ENCODE results near the gene PANK4.

DNA sequence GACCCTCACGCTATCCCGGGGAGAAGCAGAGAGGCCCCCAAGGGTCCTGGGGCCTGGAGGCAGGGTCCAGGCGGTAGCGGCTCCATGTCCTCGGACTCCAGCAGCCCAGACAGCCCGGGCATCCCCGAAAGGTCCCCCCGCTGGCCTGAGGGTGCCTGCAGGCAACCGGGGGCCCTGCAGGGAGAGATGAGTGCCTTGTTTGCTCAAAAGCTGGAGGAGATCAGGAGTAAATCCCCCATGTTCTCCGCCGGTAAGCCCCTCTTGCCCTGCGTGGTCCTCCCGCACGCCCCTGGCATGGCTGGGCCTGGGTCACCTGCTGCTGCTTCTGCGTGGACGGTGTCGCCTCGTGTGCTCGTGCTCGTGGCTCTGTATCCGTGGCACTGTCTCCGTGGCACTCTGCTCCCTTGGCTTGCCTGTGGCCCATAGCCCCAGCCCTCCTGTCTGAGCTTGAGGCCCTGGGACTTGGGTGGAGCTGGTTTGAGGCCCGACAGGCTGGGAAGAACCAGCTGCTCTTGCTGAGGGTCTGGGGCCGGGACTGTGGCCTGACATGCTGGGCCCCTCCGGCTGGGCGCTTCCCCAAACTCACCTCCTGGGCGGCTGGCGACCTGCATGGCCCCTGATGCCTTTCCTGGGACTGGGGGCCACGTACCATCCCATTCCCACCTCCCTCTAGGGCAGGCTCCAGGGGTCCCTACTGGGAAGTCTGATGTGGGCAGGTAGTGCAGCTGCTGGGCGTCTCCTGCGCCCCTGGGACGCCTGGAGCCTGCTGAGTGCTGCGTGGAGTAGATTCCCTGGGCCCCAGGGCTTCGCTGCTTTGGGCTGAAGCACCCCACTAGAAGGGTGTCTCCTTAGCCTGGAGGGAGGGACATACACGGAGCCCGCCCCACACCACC, 23.5 kb downstream of the PANK4 start:
- TF ChIP-seq, protein P1, sequence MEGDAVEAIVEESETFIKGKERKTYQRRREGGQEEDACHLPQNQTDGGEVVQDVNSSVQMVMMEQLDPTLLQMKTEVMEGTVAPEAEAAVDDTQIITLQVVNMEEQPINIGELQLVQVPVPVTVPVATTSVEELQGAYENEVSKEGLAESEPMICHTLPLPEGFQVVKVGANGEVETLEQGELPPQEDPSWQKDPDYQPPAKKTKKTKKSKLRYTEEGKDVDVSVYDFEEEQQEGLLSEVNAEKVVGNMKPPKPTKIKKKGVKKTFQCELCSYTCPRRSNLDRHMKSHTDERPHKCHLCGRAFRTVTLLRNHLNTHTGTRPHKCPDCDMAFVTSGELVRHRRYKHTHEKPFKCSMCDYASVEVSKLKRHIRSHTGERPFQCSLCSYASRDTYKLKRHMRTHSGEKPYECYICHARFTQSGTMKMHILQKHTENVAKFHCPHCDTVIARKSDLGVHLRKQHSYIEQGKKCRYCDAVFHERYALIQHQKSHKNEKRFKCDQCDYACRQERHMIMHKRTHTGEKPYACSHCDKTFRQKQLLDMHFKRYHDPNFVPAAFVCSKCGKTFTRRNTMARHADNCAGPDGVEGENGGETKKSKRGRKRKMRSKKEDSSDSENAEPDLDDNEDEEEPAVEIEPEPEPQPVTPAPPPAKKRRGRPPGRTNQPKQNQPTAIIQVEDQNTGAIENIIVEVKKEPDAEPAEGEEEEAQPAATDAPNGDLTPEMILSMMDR (IDR thresholded peaks at IDR 0.05) = no peak
- no peak for TF ChIP-seq POLR2A (IDR thresholded peaks at IDR 0.05)
